ENCODE results near the gene TRIM47.

TRIM47 gene

DNA sequence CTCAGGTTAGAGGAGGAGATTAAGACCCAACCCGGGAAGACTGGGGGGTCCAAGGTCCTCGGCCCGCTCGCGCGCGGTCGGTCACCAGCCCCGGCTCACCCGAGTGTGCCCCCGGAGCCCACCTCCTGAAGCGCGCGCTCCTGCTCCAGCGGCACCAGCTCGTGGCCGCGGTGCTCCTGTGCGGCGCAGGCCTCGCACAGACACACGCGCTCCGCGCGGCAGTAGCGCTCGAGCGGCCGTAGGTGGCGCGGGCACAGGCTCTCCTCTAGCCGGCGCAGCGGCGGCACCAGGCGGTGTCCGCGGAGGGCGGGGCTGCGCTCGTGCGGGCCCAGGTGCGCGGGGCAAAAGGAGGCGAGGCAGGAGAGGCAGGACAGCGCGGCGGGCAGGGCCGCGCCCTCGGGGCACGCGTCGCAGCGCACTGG lies 618 bp downstream of the TRIM47 start:
- peak overlapping the region; percentile 75 for H3K4me3 ChIP-seq (ENCODE audit: low read length)
- peak; percentile 51 for TF ChIP-seq CTCF (conservative IDR thresholded peaks at IDR 0.05; ENCODE audit: low read depth, low read length)
- no peak for DNase-seq (ENCODE audit: low read depth)

DNA sequence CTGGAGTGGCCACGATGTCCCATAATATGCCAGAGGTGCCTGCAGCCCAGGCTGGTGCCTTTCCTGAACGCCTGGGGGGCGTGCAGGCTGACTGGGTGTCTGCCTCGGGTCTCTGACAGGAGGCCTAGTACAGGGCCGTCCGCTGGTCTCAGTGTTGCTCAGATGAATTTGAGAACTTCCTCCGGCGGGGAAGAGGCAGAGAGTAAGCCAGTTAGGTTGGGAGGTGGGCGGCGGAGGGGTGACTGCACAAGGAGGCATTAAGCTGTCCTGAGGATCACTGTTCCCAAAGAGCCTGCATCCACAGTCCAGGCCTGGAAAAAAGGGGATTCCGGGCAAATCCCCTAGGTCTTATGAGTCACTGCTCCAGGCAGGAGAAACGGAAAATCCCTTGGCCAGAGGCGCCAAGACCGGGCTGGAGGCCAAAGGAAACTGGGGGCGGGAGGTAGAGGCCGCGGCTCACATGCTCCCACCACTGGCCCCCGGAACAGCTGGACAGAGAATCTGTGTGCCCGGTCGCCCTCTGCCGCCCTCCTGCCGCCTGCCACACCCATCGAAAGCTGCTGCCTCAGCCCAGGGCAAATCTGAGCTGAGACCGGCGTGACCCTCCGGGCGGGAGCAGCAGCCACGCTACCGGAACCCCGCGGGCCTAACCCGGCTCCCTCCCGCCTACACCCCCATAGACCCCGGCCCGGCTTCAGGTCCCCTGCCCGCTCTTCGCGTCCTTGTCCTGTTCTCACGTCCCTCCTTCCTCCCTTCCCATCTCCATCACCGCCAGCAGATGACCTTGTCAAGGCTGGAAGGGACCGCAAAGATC lies 1.2 kb downstream of the TRIM47 start:
- peak overlapping the region; percentile 75 for H3K4me3 ChIP-seq (ENCODE audit: low read length)
- peak; percentile 92 for DNase-seq (ENCODE audit: low read depth)
- TF ChIP-seq CTCF (conservative IDR thresholded peaks at IDR 0.05; ENCODE audit: low read depth, low read length), result no peak

- TF ChIP-seq CTCF (conservative IDR thresholded peaks at IDR 0.05; ENCODE audit: low read depth, low read length), result peak; percentile 29
- no peak for DNase-seq (ENCODE audit: low read depth)
- peak overlapping the region; percentile 75 for H3K4me3 ChIP-seq (ENCODE audit: low read length)
Observed at GRCh38 chr17:75876190-75876937, 2.0 kb downstream of the TRIM47 start.

GRCh38 chr17:75875940-75876189 lies 2.5 kb downstream of the TRIM47 start:
- H3K4me3 ChIP-seq (ENCODE audit: low read length), result peak overlapping the region; percentile 75
- no peak for DNase-seq (ENCODE audit: low read depth)
- no peak for TF ChIP-seq CTCF (conservative IDR thresholded peaks at IDR 0.05; ENCODE audit: low read depth, low read length)

DNA sequence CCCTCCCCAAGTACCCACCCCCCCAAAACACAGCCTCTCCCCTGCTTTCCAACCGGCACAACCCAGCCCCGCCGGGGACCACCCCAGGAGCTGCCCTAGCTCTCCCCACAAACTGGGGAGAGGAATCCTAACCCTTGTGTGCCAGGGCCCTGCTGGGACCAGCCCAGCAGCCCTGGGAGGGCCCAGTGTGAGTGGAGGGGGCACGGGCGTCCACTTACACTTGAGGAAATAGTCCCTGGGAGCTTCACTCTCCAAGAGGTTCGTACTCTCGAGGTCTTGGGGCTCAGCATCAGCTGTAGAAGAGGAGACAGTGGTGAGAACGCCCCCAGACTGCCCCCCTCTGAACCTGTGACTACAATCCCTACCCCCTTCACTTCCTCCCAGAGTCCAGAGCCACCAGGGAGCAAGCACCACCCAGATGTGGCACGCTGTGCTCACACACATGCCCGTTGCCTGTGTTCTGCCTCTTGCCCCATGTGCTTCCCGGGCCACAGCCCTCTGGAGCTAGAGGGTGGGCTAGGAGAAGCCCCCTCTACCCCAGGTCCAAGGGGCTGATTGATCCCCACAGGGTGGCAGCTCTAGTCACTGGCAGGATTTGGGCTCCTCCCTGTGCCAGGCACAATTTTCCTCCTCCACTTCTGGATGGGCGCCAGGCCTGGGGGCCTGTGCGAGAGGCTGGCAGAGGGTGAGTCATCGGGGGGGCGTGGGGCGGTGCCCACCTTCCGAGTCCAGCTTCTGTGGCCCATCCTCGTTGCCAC lies 3.0 kb downstream of the TRIM47 start:
- DNase-seq (ENCODE audit: low read depth), result no peak
- TF ChIP-seq CTCF (conservative IDR thresholded peaks at IDR 0.05; ENCODE audit: low read depth, low read length), result no peak
- no peak overlapping the region for H3K4me3 ChIP-seq (ENCODE audit: low read length)

DNA sequence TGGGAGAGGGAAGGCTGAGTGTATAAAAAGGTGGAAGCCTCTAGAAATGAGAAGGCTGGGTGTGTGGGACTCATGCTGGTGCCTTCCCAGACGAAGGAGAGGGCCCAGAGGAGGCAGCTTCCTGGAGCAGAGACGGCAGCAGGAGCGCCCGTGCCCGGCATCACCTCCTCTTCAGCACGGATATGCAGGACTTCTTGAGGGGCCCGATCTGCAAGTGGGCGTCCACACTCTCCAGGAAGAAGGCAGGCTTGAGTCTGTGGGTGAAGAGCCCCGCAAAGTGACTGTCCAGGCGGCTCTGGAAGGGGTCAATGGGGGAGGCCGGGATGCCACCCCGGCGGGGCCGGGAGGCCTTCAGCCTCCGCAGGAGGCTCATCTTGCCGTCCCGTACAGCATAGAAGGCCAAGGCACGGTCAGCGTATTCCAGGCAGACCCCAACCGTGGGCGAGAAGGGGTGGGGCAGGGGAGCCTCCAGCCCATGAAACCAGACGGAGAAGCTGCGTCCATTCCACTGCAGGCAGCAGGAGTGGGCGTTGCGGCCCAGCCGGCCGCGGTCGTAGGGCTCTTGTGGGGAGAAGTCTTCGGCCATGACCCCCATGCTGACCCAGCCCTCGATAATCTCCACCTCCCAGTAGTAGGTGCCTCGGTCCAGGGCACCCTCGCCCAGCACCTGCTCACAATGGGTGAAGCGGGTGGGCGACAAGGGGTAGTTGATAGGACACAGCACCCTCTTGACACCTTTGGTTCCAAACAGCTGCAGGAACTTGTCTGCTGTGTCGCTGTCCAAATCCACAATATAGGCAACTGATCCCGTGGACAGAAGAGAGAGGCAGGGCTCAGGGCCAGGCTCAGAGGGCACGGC lies 3.8 kb downstream of the TRIM47 start:
- no peak overlapping the region for H3K4me3 ChIP-seq (ENCODE audit: low read length)
- no peak for TF ChIP-seq CTCF (conservative IDR thresholded peaks at IDR 0.05; ENCODE audit: low read depth, low read length)
- no peak for DNase-seq (ENCODE audit: low read depth)

All from retinal pigment epithelial cell (primary cell).